Effector CD4-positive, alpha-beta T cell (primary cell): ENCODE data around the gene PMM1.

Experiments used
- DNase-seq: peaks from one replicate; pipeline ENCODE4 v3.0.0-alpha.2; 2020

PMM1 gene

DNA sequence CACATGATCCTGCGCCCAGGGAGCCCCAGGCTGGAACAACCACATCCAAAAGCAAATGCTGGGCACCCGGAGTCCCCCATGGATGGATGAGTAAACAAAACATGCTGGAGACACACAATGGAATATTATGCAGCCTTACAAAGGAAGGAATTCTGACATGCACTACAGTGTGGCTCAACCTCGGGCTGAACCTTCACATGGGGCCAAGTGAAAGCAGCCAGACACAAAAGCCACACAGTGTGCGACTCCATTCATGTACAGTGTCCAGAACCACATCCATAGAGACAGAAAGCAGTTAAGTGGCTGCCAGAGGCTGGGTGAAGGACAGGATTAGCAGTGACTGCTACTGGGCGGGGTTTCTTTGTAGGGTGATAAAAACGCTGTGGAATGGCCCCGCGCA is 55.4 kb downstream of the PMM1 start:
- DNase-seq: no peak

GRCh38 chr22:41532908-41533825 is 56.5 kb downstream of the PMM1 start:
- peak; percentile 58 for DNase-seq

- DNase-seq: no peak
Observed at GRCh38 chr22:41531715-41532477, 57.7 kb downstream of the PMM1 start.

GRCh38 chr22:41530890-41531714 is 58.5 kb downstream of the PMM1 start:
- no peak for DNase-seq

- no peak for DNase-seq
Observed at GRCh38 chr22:41528938-41529561, 60.6 kb downstream of the PMM1 start.

GRCh38 chr22:41528132-41528766 is 61.4 kb downstream of the PMM1 start:
- no peak for DNase-seq
